ENCODE measurements around the gene SPTY2D1.

GRCh38 chr11:18650353-18650752 is 16.2 kb upstream of the SPTY2D1 start:
- TF ChIP-seq CTCF (conservative IDR thresholded peaks at IDR 0.05; ENCODE audit: low read depth, low read length), result no peak
- no peak for TF ChIP-seq EZH2 (IDR thresholded peaks at IDR 0.05; ENCODE audit: borderline replicate concordance, low read depth, low read length, poor library complexity, severe bottlenecking)
